Measurements from ENCODE around the gene LRRC8E. TPM values are rescaled to one million over a fixed set of nuclear protein-coding genes. Genes with fewer than 3 reads are reported as not detected.

LRRC8E gene
- total and polyA plus RNA-seq, 2 of the 8 experiments (the other 6 are each of a cell fraction or from before 2014, with no cell fraction given) = 2.7 to 2.9 TPM

GRCh38 chr19:7863157-7863970 is 24.9 kb upstream of the LRRC8E start:
- H3K27me3 ChIP-seq (replicated peaks in 1 of 4; ENCODE audit: control insufficient read depth in 3 of 4, extremely low read depth in 1 of 4, insufficient read depth in 3 of 4, low read length in 3 of 4) = peaks cover 8 to 49% (median 34%) of the 10 kb centered on the region in 4 experiments
- H4K20me1 ChIP-seq (replicated peaks in 1 of 2; ENCODE audit: control insufficient read depth in 1 of 2, insufficient read depth in 2 of 2, low read length in 2 of 2) = peaks cover 0 to 10% of the 10 kb centered on the region in 2 experiments
- no peak overlapping the region for H3K56ac ChIP-seq (replicated peaks; ENCODE audit: insufficient read length, low read depth, low read length)
- H2AFZ ChIP-seq (ENCODE audit: low read length) = peak overlapping the region; percentile 59; the same call in 1 of the 2 replicates
- 19% methylated on average over 74 of the region's 83 CpGs; no CpG with 5 or more reads in 1 of the 2 experiments for WGBS, 2 experiments (ENCODE audit: extremely low coverage in 1 of 2, insufficient coverage in 1 of 2, insufficient read length in 1 of 2, insufficient replicate concordance in 2 of 2, low coverage in 1 of 2, low lambda C conversion rate in 2 of 2, missing lambda C conversion rate in 1 of 2)
- no peak overlapping the region for H3K14ac ChIP-seq (ENCODE audit: insufficient read length)
- no peaks in the 10 kb centered on the region for H3K79me2 ChIP-seq (ENCODE audit: control insufficient read depth in 1 of 2, insufficient read depth in 2 of 2, low read length in 2 of 2)
- H2BK5ac ChIP-seq (ENCODE audit: low read depth, low read length) = peak overlapping the region; percentile 75; the same call in 1 of the 2 replicates
- no peak overlapping the region for H2BK120ac ChIP-seq (replicated peaks; ENCODE audit: low read depth, low read length)
- FAIRE-seq = no peak
- peak overlapping the region in 2 of 4 experiments; percentile 10 to 20; a peak in 2 of 7 replicates for H3K9ac ChIP-seq (replicated peaks in 1 of 4; ENCODE audit: extremely low read depth in 1 of 4, low read depth in 3 of 4, low read length in 3 of 4)
- no peak overlapping the region for H3K23ac ChIP-seq (ENCODE audit: insufficient read length)
- peak overlapping the region; percentile 71; the same call in 1 of the 2 replicates for H3K18ac ChIP-seq (ENCODE audit: extremely low read depth, low read length)
- CTCF ChIA-PET (ENCODE audit: partially characterized antibody) = interaction anchor here (0.6 to 11.2 kb wide), 6 partner anchors 12 to 56 kb away, joined by 3 to 112 read pairs (median 12); partner anchors contain the start of genes SNAPC2 and TGFBR3L
- POLR2A ChIA-PET (ENCODE audit: partially characterized antibody) = interaction anchor here (0.7 to 10.5 kb wide), 5 partner anchors 9 to 64 kb away, joined by 3 to 106 read pairs (median 4); partner anchors contain the start of genes SNAPC2 and TGFBR3L
- H2BK20ac ChIP-seq (ENCODE audit: low read length) = no peak overlapping the region
- peak in 1 of 2 experiments; percentile 82 for DNase-seq (ENCODE audit: low read depth in 1 of 2, low spot score in 2 of 2)
- H3K36me3 ChIP-seq (ENCODE audit: control insufficient read depth in 2 of 4, insufficient read depth in 4 of 4, low read length in 3 of 4) = no peaks in the 10 kb centered on the region
- H2BK15ac ChIP-seq (ENCODE audit: low read length) = no peak overlapping the region; the same call in 1 of the 2 replicates
- peaks cover 3 to 29% (median 19%) of the 10 kb centered on the region in 4 experiments; a peak in 6 of 7 replicates for H3K4me1 ChIP-seq (replicated peaks in 1 of 4; ENCODE audit: control insufficient read depth in 3 of 4, insufficient read depth in 4 of 4, low read length in 3 of 4)
- H2AK5ac ChIP-seq (ENCODE audit: low read depth, low read length) = no peak overlapping the region
- no peaks in the 10 kb centered on the region for H3K9me3 ChIP-seq (ENCODE audit: insufficient read depth in 2 of 2, low read depth in 1 of 2, low read length in 1 of 2)
- no peaks in the 10 kb centered on the region for H3K79me1 ChIP-seq (ENCODE audit: low read depth, low read length)
- H4K91ac ChIP-seq (replicated peaks; ENCODE audit: insufficient read length, low read length) = peak overlapping the region; percentile 54
- peak overlapping the region; percentile 69 for H3K4ac ChIP-seq (replicated peaks; ENCODE audit: insufficient read length, low read depth, low read length)
- H2BK12ac ChIP-seq (ENCODE audit: low read depth, low read length) = no peak overlapping the region
- H4K8ac ChIP-seq (ENCODE audit: extremely low read depth, insufficient read depth, low read length) = peak overlapping the region; percentile 89
- no peak overlapping the region for H3K27ac ChIP-seq (ENCODE audit: low read depth, low read length)
- no peak overlapping the region for H4K5ac ChIP-seq (ENCODE audit: insufficient read length, low read depth, low read length)
- peak overlapping the region; percentile 22 to 66 (median 62) for H3K4me3 ChIP-seq (ENCODE audit: extremely low read depth in 1 of 4, insufficient read depth in 2 of 4, low read depth in 3 of 4, low read length in 4 of 4)
- peak overlapping the region; percentile 74 to 100 for H3K4me2 ChIP-seq (ENCODE audit: insufficient read depth in 1 of 2, low read depth in 2 of 2, low read length in 2 of 2)
- H3K23me2 ChIP-seq (ENCODE audit: low read depth, low read length) = peaks cover 12% of the 10 kb centered on the region; the same call in 1 of the 2 replicates

Data from H1 (cell line).